GM10266 (cell line): Measurements from ENCODE around the gene RAE1.

Source experiments
- DNase-seq: peaks from one replicate; pipeline ENCODE4 v3.0.0; 2012; ENCODE audit errors: extremely low spot score
- TF ChIP-seq, protein P1 (sequence below): IDR thresholded peaks from 2 replicates; pipeline ENCODE4 v1.5.1; 2012; ENCODE audit warnings: mild to moderate bottlenecking, low read depth; ENCODE audit not compliant: control insufficient read depth, insufficient read depth; ENCODE audit errors: missing control alignments

Gene RAE1

DNA sequence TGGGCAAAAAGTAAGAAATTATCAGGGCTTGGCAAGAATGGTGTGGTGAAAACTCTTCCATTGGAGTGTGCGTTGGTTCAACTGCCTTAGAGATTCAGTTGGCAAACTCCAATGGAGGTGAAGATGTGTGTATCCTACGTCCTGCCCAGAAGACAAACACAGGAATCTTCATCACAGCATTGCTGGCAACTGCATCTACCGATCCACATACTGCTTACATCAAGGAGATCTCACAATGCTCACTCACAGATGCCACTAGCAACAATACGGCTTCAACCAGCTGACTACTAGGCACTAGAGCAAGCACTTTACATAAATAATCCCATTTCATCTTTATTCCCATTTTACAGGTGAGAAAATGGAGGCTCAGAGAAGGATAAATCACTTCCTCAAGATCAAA is 31.5 kb upstream of the RAE1 start:
- TF ChIP-seq, protein P1, sequence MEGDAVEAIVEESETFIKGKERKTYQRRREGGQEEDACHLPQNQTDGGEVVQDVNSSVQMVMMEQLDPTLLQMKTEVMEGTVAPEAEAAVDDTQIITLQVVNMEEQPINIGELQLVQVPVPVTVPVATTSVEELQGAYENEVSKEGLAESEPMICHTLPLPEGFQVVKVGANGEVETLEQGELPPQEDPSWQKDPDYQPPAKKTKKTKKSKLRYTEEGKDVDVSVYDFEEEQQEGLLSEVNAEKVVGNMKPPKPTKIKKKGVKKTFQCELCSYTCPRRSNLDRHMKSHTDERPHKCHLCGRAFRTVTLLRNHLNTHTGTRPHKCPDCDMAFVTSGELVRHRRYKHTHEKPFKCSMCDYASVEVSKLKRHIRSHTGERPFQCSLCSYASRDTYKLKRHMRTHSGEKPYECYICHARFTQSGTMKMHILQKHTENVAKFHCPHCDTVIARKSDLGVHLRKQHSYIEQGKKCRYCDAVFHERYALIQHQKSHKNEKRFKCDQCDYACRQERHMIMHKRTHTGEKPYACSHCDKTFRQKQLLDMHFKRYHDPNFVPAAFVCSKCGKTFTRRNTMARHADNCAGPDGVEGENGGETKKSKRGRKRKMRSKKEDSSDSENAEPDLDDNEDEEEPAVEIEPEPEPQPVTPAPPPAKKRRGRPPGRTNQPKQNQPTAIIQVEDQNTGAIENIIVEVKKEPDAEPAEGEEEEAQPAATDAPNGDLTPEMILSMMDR: no peak
- no peak for DNase-seq

DNA sequence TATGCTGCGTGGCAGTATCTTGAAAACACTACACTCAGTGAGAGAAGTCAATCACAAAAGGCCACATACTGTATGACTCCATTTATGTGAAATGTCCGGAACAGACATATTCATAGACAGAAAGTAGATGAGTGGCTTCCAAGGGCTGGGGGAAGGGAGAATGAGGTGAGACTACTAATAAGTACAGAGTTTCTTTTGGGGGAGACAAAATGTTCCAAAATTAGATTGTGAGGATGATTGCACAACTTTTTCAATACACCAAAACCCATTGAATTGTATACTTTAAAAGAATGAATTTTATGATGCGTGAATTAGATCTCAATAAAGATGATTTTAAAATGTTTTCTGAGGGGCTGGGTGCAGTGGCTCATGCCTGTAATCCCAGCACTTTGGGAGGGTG is 30.7 kb upstream of the RAE1 start:
- TF ChIP-seq, protein P1: no peak
- no peak for DNase-seq

DNA sequence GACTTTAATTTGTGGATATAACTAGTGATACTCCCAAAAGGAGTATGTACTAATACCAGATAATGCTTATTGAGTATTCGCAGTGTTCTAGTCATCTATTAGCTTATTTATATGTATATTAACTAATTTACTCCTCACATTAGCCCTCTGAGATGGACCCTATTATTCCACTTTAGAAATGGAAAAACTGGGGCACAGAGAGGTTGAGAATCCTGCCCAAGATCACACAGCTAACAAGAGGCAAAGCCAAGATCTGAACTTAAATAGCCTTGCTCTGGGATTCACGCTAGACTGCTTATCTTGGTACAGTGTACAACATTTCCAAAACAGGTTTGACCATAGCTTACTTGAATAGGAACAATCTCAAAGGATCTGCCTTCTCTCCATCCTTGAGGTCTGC is 29.9 kb upstream of the RAE1 start:
- TF ChIP-seq, protein P1: no peak
- DNase-seq: no peak

DNA sequence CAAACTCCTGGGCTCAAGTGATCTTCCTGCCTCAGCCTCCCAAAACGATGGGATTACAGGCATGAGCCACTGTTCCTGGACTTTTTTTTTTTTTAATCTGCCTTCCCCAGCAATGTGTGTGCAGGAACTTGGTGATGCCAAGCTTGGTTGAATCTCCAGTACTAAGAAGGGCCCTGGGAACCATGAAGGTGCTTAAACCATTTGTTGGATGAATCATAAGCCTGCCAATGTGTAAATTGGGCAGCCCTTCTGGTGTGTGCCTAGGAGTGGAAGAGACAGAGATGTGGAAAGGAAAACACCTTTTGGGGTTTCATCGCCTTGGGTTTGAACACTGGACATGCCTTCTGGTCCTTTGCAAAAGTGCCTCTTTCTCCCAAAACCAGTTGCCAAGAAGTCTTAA is 28.6 kb upstream of the RAE1 start:
- TF ChIP-seq, protein P1: no peak
- DNase-seq: no peak

DNA sequence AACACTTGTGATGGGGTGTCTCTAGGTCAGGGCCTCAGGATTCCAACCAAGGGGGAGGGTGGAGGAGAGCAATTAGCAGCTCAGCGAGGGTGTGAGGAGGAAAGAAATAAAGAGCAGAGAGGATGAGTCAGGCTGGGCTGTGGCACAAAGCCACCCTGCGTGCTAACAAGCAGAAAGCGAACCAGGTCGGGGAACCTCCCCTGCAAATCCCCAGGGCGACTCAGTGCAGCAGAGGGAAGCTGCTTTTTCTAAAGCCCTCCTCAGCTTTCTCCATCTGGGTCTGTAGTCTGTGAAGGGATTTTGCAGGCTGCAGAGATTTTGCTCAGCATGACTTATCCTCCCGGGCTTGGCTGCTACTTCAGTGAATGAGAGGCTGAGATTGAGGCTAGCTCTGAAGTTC is 28.0 kb upstream of the RAE1 start:
- TF ChIP-seq, protein P1: no peak
- DNase-seq: no peak

DNA sequence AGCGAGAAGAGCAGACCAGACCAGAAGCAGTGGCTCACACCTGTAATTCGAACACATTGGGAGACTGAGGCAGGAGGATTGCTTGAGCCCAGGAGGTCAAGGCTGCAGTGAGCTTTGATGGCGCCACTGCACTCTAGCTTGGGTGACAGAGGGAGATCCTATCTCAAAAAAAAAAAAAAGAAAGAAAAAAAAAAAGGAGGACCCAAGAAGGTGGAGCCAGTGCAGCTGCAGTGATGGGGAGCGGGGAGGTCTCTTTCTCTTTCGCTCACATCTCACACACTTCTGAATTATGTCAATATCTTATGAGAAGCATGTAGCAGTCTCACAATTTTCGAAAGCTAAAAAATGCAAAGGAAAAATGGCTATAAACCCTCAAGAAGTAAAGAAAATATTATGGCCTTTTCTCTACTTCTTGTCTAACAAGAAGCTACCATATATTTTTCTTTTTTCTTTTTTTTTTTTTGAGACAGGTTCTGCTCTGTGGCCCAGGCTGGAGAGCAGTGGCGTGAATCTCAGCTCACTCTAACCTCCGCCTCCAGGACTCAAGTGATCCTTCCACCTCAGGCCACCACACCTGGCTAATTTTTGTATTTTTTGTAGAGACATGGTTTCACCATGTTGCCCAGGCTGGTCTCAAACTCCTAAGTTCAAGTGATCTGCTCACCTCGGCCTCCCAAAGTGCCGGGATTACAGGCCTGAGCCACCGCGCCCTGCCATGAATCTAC is 25.3 kb upstream of the RAE1 start:
- DNase-seq: no peak
- TF ChIP-seq, protein P1: no peak

DNA sequence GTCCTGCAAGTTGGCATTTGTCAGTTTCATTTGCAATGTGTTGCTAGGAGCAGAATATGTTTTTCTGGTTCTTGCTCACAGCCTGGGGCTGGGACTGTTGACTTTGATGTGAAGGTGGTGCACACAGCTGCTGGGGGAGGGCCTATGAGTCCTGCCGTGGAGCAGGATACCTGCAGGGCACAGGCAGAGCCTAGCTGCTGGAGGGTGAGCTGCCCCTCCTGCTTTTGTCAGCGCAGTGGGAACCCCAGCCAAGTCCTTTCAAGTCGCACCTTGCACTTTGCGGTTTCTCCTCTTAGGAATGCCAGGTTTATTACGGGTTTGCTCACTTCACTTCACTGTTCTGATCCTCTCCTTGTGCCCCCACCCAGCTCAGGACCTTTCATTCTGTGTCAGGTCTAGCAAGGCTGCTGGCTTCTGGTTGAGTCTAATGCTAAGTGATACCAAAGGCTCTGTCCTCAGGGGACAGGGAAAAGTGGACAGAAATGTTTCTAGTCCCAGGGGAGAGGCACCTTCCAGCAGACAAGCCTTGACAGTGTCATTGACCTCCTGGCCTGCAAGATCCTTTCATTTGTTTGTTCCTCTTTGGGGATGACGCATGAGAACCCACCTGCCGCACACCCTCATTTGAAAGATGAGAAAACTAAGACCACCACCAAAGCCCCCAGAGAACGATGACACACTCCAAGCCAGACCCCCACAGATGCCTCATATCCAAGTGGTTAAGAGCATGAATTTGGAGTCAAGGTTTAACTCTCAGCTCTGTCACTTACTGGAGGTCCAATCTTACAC is 24.2 kb upstream of the RAE1 start:
- TF ChIP-seq, protein P1: no peak
- no peak for DNase-seq
